ENCODE data around the gene C1QTNF8. TPM values are rescaled to one million over a fixed set of nuclear protein-coding genes. Genes with fewer than 3 reads are reported as not detected.
"Not testable (repeated sequence)": the region's sequence is repeated elsewhere in the genome, so short reads cannot be mapped to it uniquely, and the experiment has no call there.

The C1QTNF8 gene
- total RNA-seq, 4 donors from 2014 or later: not detected

GRCh38 chr16:1089822-1090619 is 6.0 kb downstream of the C1QTNF8 start:
- Histone ChIP-seq H3K27me3 (peaks cover 0 to under 1% of the 10 kb centered on the region in 2 donors), H3K36me3 (no peaks in the 10 kb centered on the region), H3K4me1 (peaks cover 0 to 18% (median 4%) of the 10 kb centered on the region in 4 donors), H3K27ac (peak overlapping the region in 3 of 4 donors; percentile 86 to 93 (median 87)), H3K4me3 (peak overlapping the region in 3 of 4 donors; percentile 33 to 65 (median 61)), H3K9me3 (peaks cover 0 to 9% (median 4%) of the 10 kb centered on the region in 4 donors)
- TF ChIP-seq POLR2A (IDR thresholded peaks at IDR 0.05): peak; percentile 90 to 95
- TF ChIP-seq CTCF (IDR thresholded peaks at IDR 0.05): peak in 3 of 6 experiments; percentile 56 to 61 (median 61)
- peak in 2 of 3 donors; percentile 93 to 97 for DNase-seq

GRCh38 chr16:1089439-1089821 is 6.6 kb downstream of the C1QTNF8 start:
- Histone ChIP-seq H3K36me3 (no peaks in the 10 kb centered on the region), H3K9me3 (peaks cover 0 to 14% (median 7%) of the 10 kb centered on the region in 4 donors), H3K27ac (peak overlapping the region in 3 of 4 donors; percentile 86 to 93 (median 87)), H3K4me1 (peaks cover 0 to 18% (median 4%) of the 10 kb centered on the region in 4 donors), H3K27me3 (no peaks in the 10 kb centered on the region), H3K4me3 (peak overlapping the region in 2 of 4 donors; percentile 61 to 65)
- TF ChIP-seq CTCF (IDR thresholded peaks at IDR 0.05) (no peak), POLR2A (IDR thresholded peaks at IDR 0.05) (no peak)
- no peak for DNase-seq

- Histone ChIP-seq H3K9me3 (peaks cover 0 to 19% (median 9%) of the 10 kb centered on the region in 4 donors), H3K27ac (peak overlapping the region in 1 of 4 donors; percentile 93), H3K4me3 (peak overlapping the region in 1 of 4 donors; percentile 61), H3K36me3 (no peaks in the 10 kb centered on the region), H3K27me3 (no peaks in the 10 kb centered on the region), H3K4me1 (peaks cover 0 to 18% (median 4%) of the 10 kb centered on the region in 4 donors)
- no peak for DNase-seq
- TF ChIP-seq POLR2A (IDR thresholded peaks at IDR 0.05) (no peak), CTCF (IDR thresholded peaks at IDR 0.05) (no peak)
Measured at GRCh38 chr16:1088295-1089170, 7.5 kb downstream of the C1QTNF8 start.

- Histone ChIP-seq H3K9me3 (peaks cover 0 to 19% (median 9%) of the 10 kb centered on the region in 4 donors), H3K4me1 (peaks cover 0 to 18% (median 4%) of the 10 kb centered on the region in 4 donors)
- H3K27me3 ChIP-seq, H3K4me3 ChIP-seq, H3K36me3 ChIP-seq, H3K27ac ChIP-seq, DNase-seq: not testable (repeated sequence)
Measured at GRCh38 chr16:1086443-1086842, 9.6 kb downstream of the C1QTNF8 start.

- H3K36me3 ChIP-seq: no peaks in the 10 kb centered on the region
- peaks cover 0 to 19% (median 9%) of the 10 kb centered on the region in 4 donors for H3K9me3 ChIP-seq
- no peak overlapping the region for H3K4me3 ChIP-seq
- no peak for TF ChIP-seq CTCF (IDR thresholded peaks at IDR 0.05)
- no peak for TF ChIP-seq POLR2A (IDR thresholded peaks at IDR 0.05)
- no peak for DNase-seq
- peaks cover 0 to 11% (median 4%) of the 10 kb centered on the region in 4 donors for H3K4me1 ChIP-seq
- peaks cover 0 to 4% of the 10 kb centered on the region in 2 donors for H3K27me3 ChIP-seq
- no peak overlapping the region for H3K27ac ChIP-seq
Measured at GRCh38 chr16:1084971-1085370, 11.1 kb downstream of the C1QTNF8 start.

Measured in Peyer's patch (tissue), 4 donors.